RWPE1 (cell line): Measurements from ENCODE around the gene CCDC167.

Experiments
- CTCF ChIA-PET: fragments of 350-600 bp; sonication (Branson Sonifier 250); formaldehyde crosslinking; extraction: SDS; loops from one replicate; lab custom pipeline; 2021; lab: Yijun Ruan, JAX
- POLR2A ChIA-PET: fragments of 400-600 bp; formaldehyde crosslinking; extraction: SDS; loops from one replicate; lab custom pipeline; 2020; ENCODE audit warnings: antibody characterized with exemption; ENCODE audit not compliant: low non-redundant PET; lab: Yijun Ruan, JAX
- DNase-seq: peaks from one replicate; pipeline ENCODE4 v3.0.0; 2012; ENCODE audit warnings: low spot score
- H3K27ac ChIP-seq: fragments of 450-650 bp; 2 replicates; pipeline ENCODE4 v1.5.1; 2017
- TF ChIP-seq, protein P1 (sequence below): fragments of 450-650 bp; conservative IDR thresholded peaks from 2 replicates; pipeline ENCODE4 v1.5.1; 2017; ENCODE audit warnings: low read depth, mild to moderate bottlenecking

CCDC167 gene

GRCh38 chr6:37442416-37443215 is 57.1 kb downstream of the CCDC167 start:
- TF ChIP-seq, protein P1, sequence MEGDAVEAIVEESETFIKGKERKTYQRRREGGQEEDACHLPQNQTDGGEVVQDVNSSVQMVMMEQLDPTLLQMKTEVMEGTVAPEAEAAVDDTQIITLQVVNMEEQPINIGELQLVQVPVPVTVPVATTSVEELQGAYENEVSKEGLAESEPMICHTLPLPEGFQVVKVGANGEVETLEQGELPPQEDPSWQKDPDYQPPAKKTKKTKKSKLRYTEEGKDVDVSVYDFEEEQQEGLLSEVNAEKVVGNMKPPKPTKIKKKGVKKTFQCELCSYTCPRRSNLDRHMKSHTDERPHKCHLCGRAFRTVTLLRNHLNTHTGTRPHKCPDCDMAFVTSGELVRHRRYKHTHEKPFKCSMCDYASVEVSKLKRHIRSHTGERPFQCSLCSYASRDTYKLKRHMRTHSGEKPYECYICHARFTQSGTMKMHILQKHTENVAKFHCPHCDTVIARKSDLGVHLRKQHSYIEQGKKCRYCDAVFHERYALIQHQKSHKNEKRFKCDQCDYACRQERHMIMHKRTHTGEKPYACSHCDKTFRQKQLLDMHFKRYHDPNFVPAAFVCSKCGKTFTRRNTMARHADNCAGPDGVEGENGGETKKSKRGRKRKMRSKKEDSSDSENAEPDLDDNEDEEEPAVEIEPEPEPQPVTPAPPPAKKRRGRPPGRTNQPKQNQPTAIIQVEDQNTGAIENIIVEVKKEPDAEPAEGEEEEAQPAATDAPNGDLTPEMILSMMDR, result no peak
- ChIA-PET CTCF (interaction anchor here (0.6 kb wide), 1 partner anchor 1895 kb away, joined by 3 read pairs; no protein-coding TSS in a partner anchor), POLR2A (no interaction called here)
- DNase-seq, result no peak
- H3K27ac ChIP-seq, result no peak overlapping the region

- POLR2A ChIA-PET, result no interaction called here
- no peak overlapping the region for H3K27ac ChIP-seq
- TF ChIP-seq, protein P1, result no peak
- DNase-seq, result no peak
- CTCF ChIA-PET, result no interaction called here
Measured at GRCh38 chr6:37441651-37442050, 58.0 kb downstream of the CCDC167 start.

- TF ChIP-seq, protein P1, result no peak
- H3K27ac ChIP-seq, result no peak overlapping the region
- ChIA-PET POLR2A (no interaction called here), CTCF (no interaction called here)
- DNase-seq, result no peak
Measured at GRCh38 chr6:37438930-37439329, 60.8 kb downstream of the CCDC167 start.

DNA sequence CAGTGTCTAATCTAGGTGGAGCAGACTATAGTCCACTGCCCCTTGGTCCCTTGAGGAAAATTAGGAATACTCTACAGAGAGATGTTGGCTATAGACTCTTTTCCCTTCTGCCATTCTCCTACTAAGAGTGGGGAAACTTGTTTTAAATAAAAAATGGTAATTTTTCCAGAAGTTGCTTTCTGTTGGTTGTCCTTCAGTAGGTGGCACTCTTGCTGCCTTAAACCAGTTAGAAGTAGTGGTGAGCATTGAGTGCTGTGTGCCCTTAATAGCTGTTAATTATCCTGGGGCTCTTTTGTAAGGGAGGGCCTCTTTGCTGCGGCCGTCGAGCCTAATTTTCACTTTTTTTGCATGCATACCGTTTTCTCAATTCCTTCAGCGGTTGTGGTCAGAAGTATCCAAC is 63.9 kb downstream of the CCDC167 start:
- H3K27ac ChIP-seq, result no peak overlapping the region
- TF ChIP-seq, protein P1, result no peak
- POLR2A ChIA-PET, result no interaction called here
- DNase-seq, result no peak
- CTCF ChIA-PET, result interaction anchor here (0.6 kb wide), 1 partner anchor 58 kb away, joined by 5 read pairs; no protein-coding TSS in a partner anchor

DNA sequence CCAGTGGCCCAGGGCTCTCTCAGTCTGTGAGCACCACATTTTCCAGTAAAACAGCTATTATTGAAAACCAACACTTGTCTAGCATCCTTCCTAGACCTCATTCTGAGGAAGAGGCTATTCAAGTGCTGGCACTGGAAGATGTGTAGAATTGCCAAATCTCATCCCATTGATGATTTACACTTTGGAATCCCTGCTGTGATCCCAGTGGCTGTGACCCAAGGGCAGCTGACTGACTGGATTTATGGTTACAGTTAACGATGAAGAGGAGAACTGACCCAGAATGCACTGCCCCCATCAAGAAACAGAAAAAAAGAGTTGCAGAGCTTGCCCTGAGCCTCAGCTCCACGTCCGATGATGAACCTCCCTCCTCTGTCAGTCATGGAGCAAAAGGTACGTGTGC is 64.3 kb downstream of the CCDC167 start:
- TF ChIP-seq, protein P1, result no peak
- ChIA-PET POLR2A (no interaction called here), CTCF (no interaction called here)
- DNase-seq, result no peak
- H3K27ac ChIP-seq, result no peak overlapping the region

DNA sequence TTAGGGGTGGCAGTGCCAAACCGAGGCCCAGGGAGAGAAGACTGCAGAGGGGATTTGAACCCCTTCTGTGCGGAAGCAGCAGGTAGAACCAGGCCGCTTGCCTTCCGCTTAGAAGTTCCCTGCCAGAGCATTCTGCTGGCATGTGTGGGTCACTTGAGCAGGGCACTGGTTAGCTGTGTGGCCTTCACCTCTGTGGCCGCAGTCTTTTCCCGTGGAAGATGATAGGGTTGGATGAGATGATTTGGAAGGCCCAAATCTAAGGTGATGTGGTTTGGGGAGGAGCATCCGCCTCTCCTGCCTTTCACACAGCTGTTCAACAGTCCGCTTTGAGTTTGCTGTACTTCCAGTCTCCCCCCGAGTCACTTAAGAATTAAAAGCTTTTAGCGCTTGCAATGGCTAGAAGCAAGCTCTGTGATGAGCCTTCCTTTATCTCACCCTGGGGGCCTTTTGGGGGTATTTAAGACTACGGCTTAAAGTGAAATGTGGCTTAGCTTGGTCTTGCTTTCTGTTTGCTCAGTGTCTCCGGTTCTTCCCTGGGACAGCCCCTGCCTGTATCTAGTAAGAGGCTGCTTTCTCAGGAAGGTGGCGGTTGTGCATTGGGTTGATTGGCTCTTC is 65.9 kb downstream of the CCDC167 start:
- peak; percentile 26 for DNase-seq
- peak overlapping the region; percentile 81 for H3K27ac ChIP-seq
- ChIA-PET POLR2A (interaction anchor here (0.5 kb wide), 1 partner anchor 153 kb away, joined by 3 read pairs; no protein-coding TSS in a partner anchor), CTCF (interaction anchor here (0.6 to 1.3 kb wide), 2 partner anchors 53 to 132 kb away, joined by 3 to 7 read pairs; no protein-coding TSS in a partner anchor)
- TF ChIP-seq, protein P1, result no peak
